H1 (cell line): ENCODE measurements around the gene PRR16. TPM values are rescaled to one million over a fixed set of nuclear protein-coding genes. Genes with fewer than 3 reads are reported as not detected.

Experiments used
- ASH2L ChIP-seq: fragments of 200-600, 300-600 bp; sonication (generic); IDR thresholded peaks from one replicate; pipeline ENCODE4 v1.7.1; 2017; ENCODE audit warnings: low read length
- BACH1 ChIP-seq: IDR thresholded peaks from 2 replicates; pipeline ENCODE4 v1.6.1; 2012; ENCODE audit warnings: low read length, improper control_type of control experiment
- CBX5 ChIP-seq: fragments of 300-800, 300-1000 bp; sonication (generic); IDR thresholded peaks from 2 replicates; pipeline ENCODE4 v1.7.1; 2016; ENCODE audit warnings: antibody characterized with exemption, low read length, low read depth
- CHD7 ChIP-seq: fragments of 300-600 bp; sonication (generic); IDR thresholded peaks from 2 replicates; pipeline ENCODE4 v1.7.1; 2012; ENCODE audit warnings: low read length, moderate library complexity, mild to moderate bottlenecking, inconsistent platforms; ENCODE audit not compliant: insufficient replicate concordance
- polyA plus RNA-seq, 7 experiments: library from polyadenylated mRNA; depleted of rRNA in 3 of 7; stranded (reverse) in 5 of 7; unstranded in 2 of 7; fragments of >200 nt in 5 of 7; fragments of 200-250 nt in 2 of 7; gene quantifications; 1 replicate in 5 of 7; 2 replicates in 1 of 7; 4 replicates in 1 of 7; pipeline versions ENCODE4 v1.2.1 to v1.2.3, GENCODE V29; 2011 to 2013; ENCODE audit warnings: missing spikeins in 2 of 7, mixed read lengths in 2 of 7
- total RNA-seq: library from RNA; stranded (reverse); fragmentation: NEBNext Ultra II Directional; extraction: Animal tissue kit (Norgen Biotek cat#: 25700); gene quantifications from 2 replicates; pipeline ENCODE4 v1.2.1, GENCODE V29; 2021

Gene PRR16
- total and polyA plus RNA-seq, 2 of the 8 experiments (the other 6 are each of a cell fraction or from before 2014, with no cell fraction given): 0.73 to 1.6 TPM

- TF ChIP-seq CHD7: no peak
- TF ChIP-seq ASH2L: no peak
- TF ChIP-seq CBX5: no peak
- TF ChIP-seq BACH1: no peak
Measured at GRCh38 chr5:120657104-120657503, 193.0 kb downstream of the PRR16 start (continued).
